NCI-H748 treated with DMSO at 0.1 percent for 48 hours (cell line): ENCODE measurements around the gene MRS2.
"Not testable (repeated sequence)": the region's sequence is repeated elsewhere in the genome, so short reads cannot be mapped to it uniquely, and the experiment has no call there.

Experiments used
- DNase-seq: peaks from one replicate; lab custom pipeline; 2025; lab: John Stamatoyannopoulos, UW

The MRS2 gene

GRCh38 chr6:24391208-24391607 lies 11.5 kb upstream of the MRS2 start:
- no peak for DNase-seq

- DNase-seq: no peak
Observed at GRCh38 chr6:24391756-24392405, 10.9 kb upstream of the MRS2 start.

- no peak for DNase-seq
Observed at GRCh38 chr6:24394061-24394779, 8.5 kb upstream of the MRS2 start.

- DNase-seq: no peak
Observed at GRCh38 chr6:24394780-24395437, 7.8 kb upstream of the MRS2 start.

GRCh38 chr6:24396824-24397223 lies 5.9 kb upstream of the MRS2 start:
- DNase-seq: no peak

- DNase-seq: no peak
Observed at GRCh38 chr6:24397631-24398030, 5.1 kb upstream of the MRS2 start.

GRCh38 chr6:24400045-24401039 lies 2.4 kb upstream of the MRS2 start:
- not testable (repeated sequence) for DNase-seq

GRCh38 chr6:24401458-24401857 lies 1.3 kb upstream of the MRS2 start:
- no peak for DNase-seq

GRCh38 chr6:24403501-24403824 lies 727 bp downstream of the MRS2 start:
- no peak for DNase-seq

- no peak for DNase-seq
Observed at GRCh38 chr6:24405262-24405661, 2.5 kb downstream of the MRS2 start.

GRCh38 chr6:24408719-24409410 lies 6.1 kb downstream of the MRS2 start:
- no peak for DNase-seq

- DNase-seq: no peak
Observed at GRCh38 chr6:24410622-24411021, 7.9 kb downstream of the MRS2 start.

GRCh38 chr6:24412294-24412693 lies 9.6 kb downstream of the MRS2 start:
- no peak for DNase-seq

GRCh38 chr6:24414531-24414930 lies 11.8 kb downstream of the MRS2 start:
- not testable (repeated sequence) for DNase-seq

GRCh38 chr6:24415753-24416152 lies 13.0 kb downstream of the MRS2 start:
- no peak for DNase-seq

GRCh38 chr6:24419526-24419925 lies 16.8 kb downstream of the MRS2 start:
- DNase-seq: no peak

- no peak for DNase-seq
Observed at GRCh38 chr6:24425091-24425490, 22.4 kb downstream of the MRS2 start.

- DNase-seq: no peak
Observed at GRCh38 chr6:24426729-24427446, 24.2 kb downstream of the MRS2 start.

GRCh38 chr6:24428615-24429014 lies 25.9 kb downstream of the MRS2 start:
- DNase-seq: no peak

GRCh38 chr6:24429146-24429545 lies 26.4 kb downstream of the MRS2 start:
- DNase-seq: no peak

- no peak for DNase-seq
Observed at GRCh38 chr6:24430086-24430485, 27.4 kb downstream of the MRS2 start.
